NCI-H2029 treated with DMSO at 0.1 percent for 48 hours (cell line): Measurements from ENCODE around the gene DMBX1.

Source experiments
- DNase-seq: peaks from one replicate; lab custom pipeline; 2025; lab: John Stamatoyannopoulos, UW

DMBX1 gene

DNA sequence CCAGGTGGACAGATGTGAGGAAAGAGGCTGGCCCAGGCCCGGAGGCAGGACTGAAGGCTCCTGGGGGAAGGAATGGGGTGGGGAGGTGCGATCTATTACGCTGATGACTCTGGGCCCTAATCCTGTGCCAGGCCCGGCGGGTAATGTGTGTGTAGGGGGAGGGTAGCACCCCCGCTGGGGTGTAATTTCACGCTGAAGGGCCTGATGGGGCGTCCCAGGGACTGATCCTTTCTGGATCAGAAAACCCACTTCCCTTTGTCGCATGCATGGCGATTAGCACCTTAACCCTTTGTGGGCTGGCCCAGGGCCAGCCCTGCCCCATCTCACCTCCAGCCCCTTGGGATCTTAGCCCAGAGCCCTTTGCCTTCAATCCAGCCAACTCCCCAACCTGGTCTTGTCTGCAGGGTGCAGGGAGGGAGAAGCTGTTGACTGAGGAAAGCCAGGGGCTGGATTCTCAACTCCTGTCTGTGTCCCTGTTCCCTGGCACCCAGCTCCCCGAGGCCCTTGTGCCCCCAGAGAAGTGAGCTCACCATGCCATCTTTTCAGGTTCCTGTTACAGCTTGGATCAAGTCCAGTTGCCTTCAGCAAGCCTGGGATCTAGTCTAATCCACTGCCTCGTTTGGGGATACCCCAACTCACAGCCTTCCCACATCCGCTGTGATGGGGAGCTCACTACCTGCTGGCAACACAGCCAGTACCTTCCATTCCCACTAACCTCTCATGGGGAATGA is 35.8 kb downstream of the DMBX1 start:
- DNase-seq = no peak

DNA sequence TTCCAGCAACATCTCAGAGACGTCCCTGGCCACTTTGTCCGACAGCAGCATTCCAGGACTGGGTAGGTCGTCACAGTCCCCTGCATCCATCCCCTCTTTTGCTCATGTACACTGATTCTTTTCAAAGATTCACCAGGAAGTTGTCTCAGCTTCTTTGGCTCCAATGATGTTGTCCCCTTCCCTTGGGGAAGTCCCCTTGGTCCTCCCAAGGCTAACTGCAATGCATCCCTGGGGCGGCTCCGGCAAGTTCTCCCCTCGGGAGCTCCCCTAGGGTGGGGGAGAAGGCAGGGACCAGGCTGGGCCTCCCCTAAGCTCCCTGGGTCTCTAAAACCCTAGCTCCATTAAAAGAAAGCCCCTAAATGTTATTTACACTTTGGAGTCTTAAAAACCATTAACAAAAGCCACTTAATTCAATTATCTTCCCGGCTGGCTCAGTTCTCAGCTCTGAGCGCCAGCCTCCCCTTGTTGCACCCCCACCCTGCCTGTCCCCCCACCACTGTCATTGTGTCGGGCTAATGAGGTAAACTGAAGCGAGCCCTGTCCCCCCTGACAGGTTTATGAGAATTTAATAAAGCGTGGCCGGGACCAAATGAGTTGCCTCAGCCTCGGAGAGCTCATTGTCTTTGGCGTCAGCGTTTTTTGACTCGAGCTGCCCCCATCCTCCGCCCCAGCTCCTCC is 36.5 kb downstream of the DMBX1 start:
- no peak for DNase-seq

GRCh38 chr1:46526691-46527291 is 37.2 kb downstream of the DMBX1 start:
- no peak for DNase-seq

DNA sequence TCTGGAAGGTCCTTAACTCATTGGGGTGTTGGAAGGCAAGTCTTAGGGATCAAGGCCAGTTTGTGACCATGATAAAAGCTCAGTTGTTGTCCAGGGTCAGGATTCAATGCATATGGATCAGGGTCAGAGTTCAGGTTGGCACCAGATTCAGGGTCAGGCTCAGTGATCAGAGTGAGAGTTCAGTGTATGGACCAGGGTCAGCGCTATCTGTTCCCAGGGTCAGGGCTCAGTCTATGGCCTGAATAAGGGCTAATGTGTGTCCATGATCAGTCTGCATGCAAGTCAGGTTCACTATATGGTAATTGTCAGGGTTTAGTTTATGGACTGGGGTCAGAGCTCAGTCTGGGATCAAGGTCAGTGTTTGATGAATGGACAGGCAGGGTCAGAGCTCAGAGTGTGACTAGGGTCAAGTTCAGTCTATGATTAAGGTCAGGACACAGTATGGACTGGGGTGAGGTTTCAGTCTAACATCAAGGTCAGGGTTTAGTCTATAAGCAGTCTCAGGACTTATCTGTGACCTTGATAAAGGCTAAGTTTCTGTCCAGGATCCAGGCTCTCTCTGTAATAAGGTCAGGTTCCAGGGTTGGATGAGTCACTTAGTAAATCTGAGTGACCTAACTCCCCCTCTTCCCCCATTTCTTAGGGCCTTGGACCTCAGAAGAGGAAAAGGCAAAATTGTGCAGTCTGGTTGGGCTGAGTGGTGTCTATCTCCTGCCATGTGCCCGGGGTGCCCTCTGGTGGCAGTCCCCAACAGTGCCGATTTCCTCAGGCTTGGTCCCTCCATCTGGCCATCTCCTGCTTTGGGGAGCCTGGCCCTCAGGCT is 38.0 kb downstream of the DMBX1 start:
- peak; percentile 78 for DNase-seq

GRCh38 chr1:46528297-46528955 is 38.8 kb downstream of the DMBX1 start:
- DNase-seq = no peak

DNA sequence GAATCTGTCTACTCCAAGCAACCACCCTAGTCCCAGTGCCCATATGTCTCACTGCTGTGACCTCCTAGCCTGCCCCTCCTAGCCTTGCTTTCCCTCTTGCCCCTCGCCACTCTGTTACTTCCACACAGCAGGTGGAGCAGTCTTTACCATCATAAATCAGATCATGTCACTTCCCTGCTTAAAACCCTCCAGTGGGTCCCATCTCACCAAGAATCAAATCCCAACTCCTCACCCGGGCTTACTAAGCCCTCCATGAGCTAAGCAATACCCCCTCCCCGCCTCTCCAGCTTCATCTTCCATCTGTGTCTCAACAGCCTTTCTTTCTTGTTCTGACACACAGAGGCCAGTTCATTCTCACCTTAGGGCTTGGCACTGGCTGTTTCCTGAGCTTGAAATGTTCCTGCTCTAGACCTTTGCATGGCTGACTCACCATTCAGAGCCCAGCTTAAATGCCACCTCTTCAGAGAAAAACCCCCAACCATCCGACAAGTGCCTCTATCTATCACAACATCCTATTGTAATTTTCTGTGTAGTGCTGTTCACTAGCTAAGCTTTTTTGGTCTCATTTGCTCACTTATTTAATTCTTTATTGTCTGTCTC is 39.5 kb downstream of the DMBX1 start:
- no peak for DNase-seq

GRCh38 chr1:46530311-46530710 is 40.7 kb downstream of the DMBX1 start:
- no peak for DNase-seq

GRCh38 chr1:46530791-46531409 is 41.3 kb downstream of the DMBX1 start:
- DNase-seq = no peak

DNA sequence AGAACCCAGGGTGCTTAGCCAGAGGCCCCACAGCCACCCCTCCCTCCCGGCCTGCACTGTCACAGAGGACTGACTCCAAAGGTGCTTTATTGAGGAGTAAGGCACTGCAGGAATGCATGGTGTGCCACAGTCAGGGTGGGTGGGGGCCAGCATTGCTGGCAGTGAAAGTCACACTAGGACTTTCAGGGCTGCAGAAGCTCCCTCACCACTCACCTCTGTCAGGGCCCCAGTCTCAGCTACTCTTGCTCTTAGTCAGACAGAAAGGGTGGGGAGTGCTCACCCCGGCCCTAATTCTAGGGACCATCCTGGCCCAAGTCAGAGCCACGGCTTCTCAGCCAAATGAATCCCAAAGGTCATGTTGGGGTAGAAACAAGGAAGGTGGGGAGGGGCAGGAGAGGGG is 42.5 kb downstream of the DMBX1 start:
- no peak for DNase-seq

DNA sequence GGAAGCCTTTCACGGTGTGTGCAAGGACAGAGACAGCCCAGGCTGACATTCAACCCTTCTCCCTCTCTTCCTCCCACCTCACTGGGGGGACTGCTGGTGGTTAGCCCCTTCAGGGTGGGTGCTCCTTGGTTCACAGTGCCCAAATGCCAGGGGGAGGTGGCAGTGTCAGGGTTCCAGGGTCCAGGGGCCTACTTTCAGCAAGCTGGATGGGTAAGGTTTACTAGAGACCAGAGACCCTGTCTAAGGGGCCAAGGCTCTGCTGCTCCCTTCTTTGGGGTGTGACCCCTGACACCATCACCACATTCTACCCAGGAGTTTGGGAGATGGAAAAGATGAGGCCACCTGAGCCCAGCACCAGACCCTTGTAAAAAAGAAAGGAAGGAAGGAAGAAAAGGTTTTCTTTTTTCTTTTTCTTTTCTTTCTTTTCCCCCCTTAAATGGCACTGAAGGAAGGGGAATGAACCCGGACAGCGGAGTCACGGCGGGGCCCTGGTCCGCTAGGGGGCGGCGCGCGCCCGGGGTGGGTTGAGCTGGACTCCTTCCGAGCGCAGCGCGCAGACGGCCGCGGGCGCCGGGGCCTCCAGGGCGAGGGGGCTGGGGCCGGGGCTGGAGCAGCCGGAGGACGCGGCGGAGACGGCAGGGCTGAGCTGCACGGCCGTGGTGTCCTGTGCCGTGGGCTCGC is 43.0 kb downstream of the DMBX1 start:
- no peak for DNase-seq

- no peak for DNase-seq
These were observed 43.7 kb downstream of the DMBX1 start for GRCh38 chr1:46533179-46533864.

GRCh38 chr1:46535063-46535462 is 45.4 kb downstream of the DMBX1 start:
- DNase-seq = no peak

GRCh38 chr1:46536527-46536926 is 46.9 kb downstream of the DMBX1 start:
- DNase-seq = no peak

DNA sequence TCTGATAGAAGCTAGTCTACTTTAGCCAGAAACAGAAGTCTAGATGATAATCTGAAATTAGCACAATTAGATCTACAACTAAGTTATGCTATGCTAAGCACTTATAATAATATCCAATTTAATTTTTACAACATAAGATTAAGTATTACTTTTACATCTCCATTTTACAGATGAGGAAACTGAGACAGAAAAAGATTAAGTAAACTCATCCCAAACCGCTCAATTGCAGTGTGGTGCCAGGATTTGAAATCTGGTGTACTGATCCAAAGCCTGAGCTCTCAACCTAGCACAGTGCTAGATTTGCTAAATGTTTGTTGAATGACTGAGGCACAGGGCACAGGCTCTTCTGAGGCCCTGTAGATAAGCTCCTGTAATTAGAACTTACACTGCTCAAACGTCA is 48.0 kb downstream of the DMBX1 start:
- DNase-seq = no peak

- no peak for DNase-seq
These were observed 48.5 kb downstream of the DMBX1 start for GRCh38 chr1:46538147-46538546.
